ENCODE results near the gene ANKRD9. TPM values are rescaled to one million over a fixed set of nuclear protein-coding genes. Genes with fewer than 3 reads are reported as not detected.

Gene ANKRD9
- total RNA-seq, 1 experiment from 2014 or later = 29.8 TPM

DNA sequence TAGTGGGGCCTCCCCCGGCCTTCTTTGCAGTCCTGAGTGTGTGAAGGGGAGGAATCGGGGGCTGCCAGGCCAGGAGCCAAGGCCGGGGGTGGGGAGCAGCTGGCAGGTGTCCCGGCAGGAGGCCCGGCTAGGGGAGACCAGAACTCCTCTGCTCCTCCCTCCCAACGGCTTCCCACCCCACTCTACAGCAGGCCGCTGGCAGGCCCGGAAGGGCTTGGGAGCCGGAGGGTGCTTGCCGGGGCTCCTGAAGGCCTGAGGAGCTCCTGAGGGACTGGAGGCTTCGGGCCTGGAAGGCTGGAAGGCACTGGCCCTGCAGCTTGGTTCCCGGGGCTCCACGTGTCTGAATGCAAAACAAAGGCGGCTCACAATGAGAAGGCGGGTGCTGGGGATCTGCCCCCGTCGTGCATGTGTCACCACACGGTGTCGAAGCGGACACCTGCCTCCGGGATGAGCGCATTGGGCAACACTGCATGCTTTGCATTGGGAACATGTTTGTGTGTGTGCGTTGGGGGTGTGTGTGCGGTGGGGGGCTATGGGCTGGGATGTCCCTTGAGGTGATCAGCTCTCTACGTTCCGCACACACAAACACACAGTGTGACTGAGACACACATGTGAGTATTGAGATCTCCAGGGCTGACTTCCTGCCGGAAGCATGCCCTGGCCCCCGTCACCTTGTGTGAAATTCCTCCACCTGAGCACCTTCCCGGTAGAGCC is 30.9 kb upstream of the ANKRD9 start:
- Histone ChIP-seq H3K4me2 (ENCODE audit: insufficient read depth, insufficient read length, low read length) (no peak overlapping the region), H3K23me2 (ENCODE audit: insufficient read length, low read depth, low read length, poor library complexity, severe bottlenecking) (no peaks in the 10 kb centered on the region), H3K79me1 (ENCODE audit: insufficient read depth, low read depth, low read length, poor library complexity, severe bottlenecking) (no peaks in the 10 kb centered on the region), H3K79me2 (ENCODE audit: insufficient read depth, low read length) (no peaks in the 10 kb centered on the region), H4K8ac (replicated peaks; ENCODE audit: insufficient read length, low read depth, low read length) (no peak overlapping the region), H3K4ac (ENCODE audit: low read depth, low read length) (no peak overlapping the region), H4K91ac (ENCODE audit: insufficient read length, low read depth, low read length) (no peak overlapping the region), H3K18ac (ENCODE audit: insufficient read length, low read depth, low read length) (no peak overlapping the region), H4K20me1 (ENCODE audit: control insufficient read depth, insufficient read depth, insufficient read length) (no peaks in the 10 kb centered on the region), H3K23ac (ENCODE audit: insufficient read length, low read depth, low read length) (no peak overlapping the region), H2BK15ac (ENCODE audit: low read depth, low read length) (no peak overlapping the region), H3K27me3 (ENCODE audit: insufficient read depth, low read length) (no peaks in the 10 kb centered on the region), H2AK5ac (ENCODE audit: insufficient read length, low read length) (no peak overlapping the region), H4K5ac (ENCODE audit: insufficient read length, low read depth, low read length) (no peak overlapping the region), H3T11ph (ENCODE audit: low read length) (no peak overlapping the region), H2BK20ac (ENCODE audit: low read depth, low read length, poor library complexity, severe bottlenecking) (no peak overlapping the region), H2AFZ (ENCODE audit: low read length) (no peak overlapping the region), H3K9ac (ENCODE audit: extremely low read depth, insufficient read length, low read length) (no peak overlapping the region), H2BK5ac (ENCODE audit: insufficient read length, low read length) (no peak overlapping the region), H3K27ac (ENCODE audit: insufficient read length, low read depth, low read length) (no peak overlapping the region), H3K9me3 (ENCODE audit: control insufficient read depth, low read depth, low read length) (no peaks in the 10 kb centered on the region), H2BK120ac (ENCODE audit: low read depth, low read length, poor library complexity, severe bottlenecking) (no peak overlapping the region), H3K56ac (ENCODE audit: insufficient read length, low read depth, low read length) (no peak overlapping the region), H3K14ac (ENCODE audit: insufficient read depth, low read length) (no peak overlapping the region; the same call in 1 of the 2 replicates), H3K4me1 (ENCODE audit: insufficient read depth, low read length) (no peaks in the 10 kb centered on the region), H2BK12ac (ENCODE audit: insufficient read length, low read depth, low read length) (no peak overlapping the region)
- Mint-ChIP-seq H3K4me3 (no peak overlapping the region), H3K27me3 (ENCODE audit: low read depth) (peaks cover 9% of the 10 kb centered on the region), H3K9me3 (no peaks in the 10 kb centered on the region), H3K4me1 (peaks cover 15 to 20% of the 10 kb centered on the region in 2 experiments), H3K27ac (no peak overlapping the region), H3K36me3 (ENCODE audit: insufficient read depth in 1 of 3, low read depth in 3 of 3) (no peaks in the 10 kb centered on the region)
- no CpG with 5 or more reads among the region's 29 CpGs for WGBS (ENCODE audit: extremely low coverage, insufficient read length, low lambda C conversion rate)
- DNase-seq = no peak
- TF ChIP-seq CTCF (conservative IDR thresholded peaks at IDR 0.05) = no peak

Measured in H9 (cell line).